ENCODE data around the gene LRRC49.

DNA sequence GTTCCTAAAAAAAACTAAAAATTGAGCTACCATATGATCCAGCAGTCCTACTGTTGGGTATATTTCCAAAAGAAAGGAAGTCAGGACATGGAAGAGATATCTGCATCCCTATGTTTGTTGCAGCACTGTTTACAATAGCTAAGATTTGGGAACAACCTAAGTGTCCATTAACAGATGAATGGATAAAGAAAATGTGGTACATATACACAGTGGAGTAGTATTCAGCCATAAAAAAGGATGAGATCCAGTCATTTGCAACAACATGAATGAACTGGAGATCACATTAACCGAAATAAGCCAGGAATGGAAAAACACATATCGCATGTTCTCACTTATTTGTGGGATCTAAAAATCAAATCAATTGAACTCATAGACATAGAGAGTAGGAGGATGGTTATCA is 29.5 kb downstream of the LRRC49 start:
- TF ChIP-seq, protein P1, sequence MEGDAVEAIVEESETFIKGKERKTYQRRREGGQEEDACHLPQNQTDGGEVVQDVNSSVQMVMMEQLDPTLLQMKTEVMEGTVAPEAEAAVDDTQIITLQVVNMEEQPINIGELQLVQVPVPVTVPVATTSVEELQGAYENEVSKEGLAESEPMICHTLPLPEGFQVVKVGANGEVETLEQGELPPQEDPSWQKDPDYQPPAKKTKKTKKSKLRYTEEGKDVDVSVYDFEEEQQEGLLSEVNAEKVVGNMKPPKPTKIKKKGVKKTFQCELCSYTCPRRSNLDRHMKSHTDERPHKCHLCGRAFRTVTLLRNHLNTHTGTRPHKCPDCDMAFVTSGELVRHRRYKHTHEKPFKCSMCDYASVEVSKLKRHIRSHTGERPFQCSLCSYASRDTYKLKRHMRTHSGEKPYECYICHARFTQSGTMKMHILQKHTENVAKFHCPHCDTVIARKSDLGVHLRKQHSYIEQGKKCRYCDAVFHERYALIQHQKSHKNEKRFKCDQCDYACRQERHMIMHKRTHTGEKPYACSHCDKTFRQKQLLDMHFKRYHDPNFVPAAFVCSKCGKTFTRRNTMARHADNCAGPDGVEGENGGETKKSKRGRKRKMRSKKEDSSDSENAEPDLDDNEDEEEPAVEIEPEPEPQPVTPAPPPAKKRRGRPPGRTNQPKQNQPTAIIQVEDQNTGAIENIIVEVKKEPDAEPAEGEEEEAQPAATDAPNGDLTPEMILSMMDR (conservative IDR thresholded peaks at IDR 0.05; ENCODE audit: low read depth, low read length), result no peak
- no peak for TF ChIP-seq EZH2 (IDR thresholded peaks at IDR 0.05; ENCODE audit: borderline replicate concordance, low read depth, low read length, poor library complexity, severe bottlenecking)
